ENCODE data around the gene RTN4IP1. TPM values are rescaled to one million over a fixed set of nuclear protein-coding genes. Genes with fewer than 3 reads are reported as not detected.
"Not testable (repeated sequence)": the region's sequence is repeated elsewhere in the genome, so short reads cannot be mapped to it uniquely, and the experiment has no call there.

The RTN4IP1 gene
- total and polyA plus RNA-seq, 8 donors, result 4.6 to 8.7 (median 6.9) TPM

GRCh38 chr6:106561686-106562405, 67.5 kb downstream of the RTN4IP1 start:
- H3K36me3 ChIP-seq, result peaks cover 0 to 68% of the 10 kb centered on the region in 2 donors
- no peaks in the 10 kb centered on the region for H3K9me3 ChIP-seq
- ATAC-seq, result peak; percentile 7
- intact Hi-C loops (cut with DNase I), result loop anchor here in 1 of 2 donors (10.0 kb wide), 1 partner anchor 227 kb away; no protein-coding TSS in a partner anchor
- DNase-seq, result no peak
- H3K4me3 ChIP-seq, result no peak overlapping the region
- H3K27me3 ChIP-seq, result no peaks in the 10 kb centered on the region
- peak overlapping the region in 1 of 2 donors; percentile 83 for H3K27ac ChIP-seq
- peaks cover 0 to 41% of the 10 kb centered on the region in 2 donors for H3K4me1 ChIP-seq
- no peak for TF ChIP-seq CTCF (IDR thresholded peaks at IDR 0.05)

- H3K27ac ChIP-seq, result peak overlapping the region in 1 of 2 donors; percentile 83
- ATAC-seq (peak; percentile 37), DNase-seq (no peak)
- intact Hi-C loops (cut with DNase I), result loop anchor here in 1 of 2 donors (10.0 kb wide), 1 partner anchor 226 kb away; no protein-coding TSS in a partner anchor
- TF ChIP-seq CTCF (IDR thresholded peaks at IDR 0.05), result no peak
- H3K9me3 ChIP-seq, result no peaks in the 10 kb centered on the region
- peaks cover 0 to 68% of the 10 kb centered on the region in 2 donors for H3K36me3 ChIP-seq
- peaks cover 0 to 37% of the 10 kb centered on the region in 2 donors for H3K4me1 ChIP-seq
- no peaks in the 10 kb centered on the region for H3K27me3 ChIP-seq
- no peak overlapping the region for H3K4me3 ChIP-seq
Observed at GRCh38 chr6:106560996-106561685, 68.2 kb downstream of the RTN4IP1 start.

- DNase-seq, H3K27ac ChIP-seq, ATAC-seq, H3K27me3 ChIP-seq, H3K9me3 ChIP-seq, H3K4me3 ChIP-seq: not testable (repeated sequence)
- H3K4me1 ChIP-seq, result peaks cover 0 to 34% of the 10 kb centered on the region in 2 donors
- peaks cover 0 to 74% of the 10 kb centered on the region in 2 donors for H3K36me3 ChIP-seq
- intact Hi-C loops (cut with DNase I), result loop anchor here in 1 of 2 donors (10.0 kb wide), 1 partner anchor 225 kb away; no protein-coding TSS in a partner anchor
Observed at GRCh38 chr6:106559659-106560058, 69.6 kb downstream of the RTN4IP1 start.

- Histone ChIP-seq H3K36me3 (peaks cover 0 to 74% of the 10 kb centered on the region in 2 donors), H3K9me3 (no peaks in the 10 kb centered on the region), H3K4me1 (peaks cover 0 to 34% of the 10 kb centered on the region in 2 donors), H3K27ac (peak overlapping the region in 1 of 2 donors; percentile 38), H3K4me3 (no peak overlapping the region), H3K27me3 (no peaks in the 10 kb centered on the region)
- TF ChIP-seq CTCF (IDR thresholded peaks at IDR 0.05), result no peak
- DNase-seq (no peak), ATAC-seq (no peak)
- intact Hi-C loops (cut with DNase I), result no loop called here
Observed at GRCh38 chr6:106558364-106558763, 70.9 kb downstream of the RTN4IP1 start.

GRCh38 chr6:106557837-106558236, 71.5 kb downstream of the RTN4IP1 start:
- Histone ChIP-seq H3K27ac (peak overlapping the region in 1 of 2 donors; percentile 42), H3K4me1 (peaks cover 0 to 34% of the 10 kb centered on the region in 2 donors), H3K27me3 (no peaks in the 10 kb centered on the region), H3K4me3 (no peak overlapping the region), H3K9me3 (no peaks in the 10 kb centered on the region), H3K36me3 (peaks cover 0 to 74% of the 10 kb centered on the region in 2 donors)
- DNase-seq, result no peak
- TF ChIP-seq CTCF (IDR thresholded peaks at IDR 0.05), result no peak
- peak; percentile 36 for ATAC-seq
- intact Hi-C loops (cut with DNase I), result no loop called here
